ENCODE measurements around the gene DES. TPM values are rescaled to one million over a fixed set of nuclear protein-coding genes. Genes with fewer than 3 reads are reported as not detected.

The DES gene
- total RNA-seq, 1 experiment from 2014 or later: 4.2 TPM

GRCh38 chr2:219423652-219424377 is 5.6 kb downstream of the DES start:
- CTCF ChIA-PET: interaction anchor here (1.0 to 1.1 kb wide), 2 partner anchors 10 kb away, joined by 3 to 4 read pairs; no protein-coding TSS in a partner anchor
- intact Hi-C loops (cut with micrococcal nuclease): no loop called here
- Histone ChIP-seq H3K4me3 (replicated peaks in 1 of 2; ENCODE audit: low read depth in 1 of 2, low read length in 2 of 2) (no peak overlapping the region), H3K79me2 (ENCODE audit: insufficient read depth, low read length) (no peaks in the 10 kb centered on the region), H3K27ac (ENCODE audit: low read depth, low read length) (no peak overlapping the region), H3K4me1 (ENCODE audit: control insufficient read depth in 1 of 2, insufficient read depth in 2 of 2, low read length in 2 of 2) (peaks cover 0 to 17% of the 10 kb centered on the region in 2 experiments; a peak in 2 of 4 replicates), H3K36me3 (ENCODE audit: control insufficient read depth in 1 of 2, insufficient read depth in 2 of 2, low read length in 2 of 2) (no peaks in the 10 kb centered on the region), H3K9me3 (ENCODE audit: control insufficient read depth in 1 of 2, insufficient read depth in 1 of 2, low read depth in 1 of 2, low read length in 2 of 2) (no peaks in the 10 kb centered on the region), H4K20me1 (ENCODE audit: insufficient read depth) (no peaks in the 10 kb centered on the region), H3K27me3 (ENCODE audit: insufficient read depth, low read length) (no peaks in the 10 kb centered on the region), H3K9ac (ENCODE audit: low read length) (no peak overlapping the region), H3K9me2 (ENCODE audit: insufficient read depth) (no peaks in the 10 kb centered on the region), H3K4me2 (ENCODE audit: low read length) (no peak overlapping the region), H2AFZ (ENCODE audit: low read depth, low read length, poor library complexity, severe bottlenecking) (no peak overlapping the region)
- POLR2A ChIA-PET: no interaction called here
- no peak for TF ChIP-seq TCF7L2 (IDR thresholded peaks at IDR 0.05; ENCODE audit: borderline replicate concordance, extremely low read depth, insufficient read depth, insufficient read length)
- TF ChIP-seq ZFX (IDR thresholded peaks at IDR 0.05): no peak
- no peak for TF ChIP-seq CEBPB (IDR thresholded peaks at IDR 0.05; ENCODE audit: low read depth)
- TF ChIP-seq CTCF (IDR thresholded peaks at IDR 0.05 in 2 of 3, conservative IDR thresholded peaks at IDR 0.05 in 1 of 3; ENCODE audit: borderline replicate concordance in 1 of 3, insufficient read depth in 1 of 3, low read depth in 2 of 3, low read length in 2 of 3): no peak
- TF ChIP-seq CBX3 (IDR thresholded peaks at IDR 0.05; ENCODE audit: low read depth): no peak
- TF ChIP-seq EGR1 (IDR thresholded peaks at IDR 0.05; ENCODE audit: low read depth): no peak
- TF ChIP-seq SP1 (IDR thresholded peaks at IDR 0.05; ENCODE audit: low read depth): no peak
- no peak for TF ChIP-seq MAX (IDR thresholded peaks at IDR 0.05)
- TF ChIP-seq JUND (IDR thresholded peaks at IDR 0.05): no peak
- TF ChIP-seq ELF1 (IDR thresholded peaks at IDR 0.05; ENCODE audit: borderline replicate concordance, low read depth): no peak
- TF ChIP-seq EZH2 (IDR thresholded peaks at IDR 0.05): no peak
- no peak for TF ChIP-seq ZBTB33 (IDR thresholded peaks at IDR 0.05; ENCODE audit: extremely low read depth, insufficient replicate concordance, low read length)
- BruUV-seq (replicated peaks): no TSS peak
- ATAC-seq: no peak
- DNase-seq (ENCODE audit: low read depth, low spot score): no peak
- RAD21 ChIA-PET (ENCODE audit: low non-redundant PET in 1 of 2, low total read pairs in 2 of 2, uncharacterized antibody in 2 of 2, unreplicated experiment in 2 of 2): no interaction called here

All from HCT116 (cell line).